Left lung (tissue), 10 donors: Measurements from ENCODE around the gene EXD3. TPM values are rescaled to one million over a fixed set of nuclear protein-coding genes. Genes with fewer than 3 reads are reported as not detected.
A peak's percentile ranks its signal among the peaks of the same experiment; 100 is the strongest.

Source experiments
- ATAC-seq: fragments of 200-7000 bp; cut with Tn5 transposase; one replicate; pipeline ENCODE4 v1.9.1; 2020; ENCODE audit warnings: moderate library complexity
- DNase-seq, 4 donors: peaks; one replicate each; pipeline ENCODE4 v3.0.0-alpha.2; 2013 to 2020
- H3K27ac ChIP-seq, 2 donors: fragments of 200-600 bp; sonication (generic) in 1 of 2; one replicate each; pipeline versions ENCODE4 v1.5.0 to v1.8.0; 2020 to 2021
- H3K27me3 ChIP-seq, 2 donors: fragments of 200-600 bp; sonication (generic) in 1 of 2; one replicate each; pipeline versions ENCODE4 v1.5.0 to v1.8.0; 2020 to 2021
- H3K36me3 ChIP-seq, 2 donors: fragments of 200-600 bp; sonication (generic) in 1 of 2; one replicate each; pipeline versions ENCODE4 v1.5.0 to v1.8.0; 2020 to 2021
- H3K4me1 ChIP-seq, 2 donors: fragments of 200-600 bp; one replicate each; pipeline ENCODE4 v1.8.0; 2021
- H3K4me3 ChIP-seq, 2 donors: fragments of 200-600 bp; sonication (generic) in 1 of 2; one replicate each; pipeline versions ENCODE4 v1.5.0 to v1.8.0; 2020 to 2021; ENCODE audit warnings: mild to moderate bottlenecking in 1 of 2
- H3K9me3 ChIP-seq, 2 donors: fragments of 200-600 bp; sonication (generic) in 1 of 2; one replicate each; pipeline versions ENCODE4 v1.5.0 to v1.8.0; 2020 to 2021
- CTCF ChIP-seq, 2 donors: fragments of 200-600 bp; sonication (generic) in 1 of 2; IDR thresholded peaks; one replicate each; pipeline versions ENCODE4 v1.5.0 to v1.8.0; 2021; ENCODE audit warnings: antibody characterized with exemption in 2 of 2
- intact Hi-C, 2 donors: fragments of 100-400 bp; cut with DNase I; formaldehyde crosslinking; loops; one replicate each; pipeline versions ENCODE4 v1.11.2 to v1.14.2; 2022
- polyA plus RNA-seq, 6 donors: library from polyadenylated mRNA; unstranded; fragments of 120-200 nt; gene quantifications; one replicate each; pipeline ENCODE4 v1.2.1, GENCODE V29; 2013; ENCODE audit not compliant: insufficient read length in 6 of 6
- total RNA-seq, 2 donors: library from RNA; stranded (reverse); fragmentation: NEBNext Ultra II Directional; extraction: Animal tissue kit (Norgen Biotek cat#: 25700); gene quantifications; one replicate each; pipeline ENCODE4 v1.2.1, GENCODE V29; 2021
- donor health status: DM: no; HTN: yes; CAD: no.
- donor health status: DM: no; HTN: no; CAD: no.

Gene EXD3
- total and polyA plus RNA-seq, 8 donors: 13.2 to 21.8 (median 16.6) TPM

GRCh38 chr9:137303151-137303892 lies 119.6 kb downstream of the EXD3 start:
- H3K27ac ChIP-seq: peak overlapping the region; percentile 51 to 70
- peaks cover 29 to 74% of the 10 kb centered on the region in 2 donors for H3K4me1 ChIP-seq
- H3K36me3 ChIP-seq: no peaks in the 10 kb centered on the region
- no peak for TF ChIP-seq CTCF (IDR thresholded peaks at IDR 0.05)
- DNase-seq (peak in 1 of 4 donors; percentile 73), ATAC-seq (no peak)
- intact Hi-C loops: loop anchor here in 1 of 2 donors (10.0 kb wide), 1 partner anchor 101 kb away; no protein-coding TSS in a partner anchor
- H3K27me3 ChIP-seq: peaks cover 14 to 94% of the 10 kb centered on the region in 2 donors
- peak overlapping the region in 1 of 2 donors; percentile 47 for H3K4me3 ChIP-seq
- H3K9me3 ChIP-seq: no peaks in the 10 kb centered on the region

DNA sequence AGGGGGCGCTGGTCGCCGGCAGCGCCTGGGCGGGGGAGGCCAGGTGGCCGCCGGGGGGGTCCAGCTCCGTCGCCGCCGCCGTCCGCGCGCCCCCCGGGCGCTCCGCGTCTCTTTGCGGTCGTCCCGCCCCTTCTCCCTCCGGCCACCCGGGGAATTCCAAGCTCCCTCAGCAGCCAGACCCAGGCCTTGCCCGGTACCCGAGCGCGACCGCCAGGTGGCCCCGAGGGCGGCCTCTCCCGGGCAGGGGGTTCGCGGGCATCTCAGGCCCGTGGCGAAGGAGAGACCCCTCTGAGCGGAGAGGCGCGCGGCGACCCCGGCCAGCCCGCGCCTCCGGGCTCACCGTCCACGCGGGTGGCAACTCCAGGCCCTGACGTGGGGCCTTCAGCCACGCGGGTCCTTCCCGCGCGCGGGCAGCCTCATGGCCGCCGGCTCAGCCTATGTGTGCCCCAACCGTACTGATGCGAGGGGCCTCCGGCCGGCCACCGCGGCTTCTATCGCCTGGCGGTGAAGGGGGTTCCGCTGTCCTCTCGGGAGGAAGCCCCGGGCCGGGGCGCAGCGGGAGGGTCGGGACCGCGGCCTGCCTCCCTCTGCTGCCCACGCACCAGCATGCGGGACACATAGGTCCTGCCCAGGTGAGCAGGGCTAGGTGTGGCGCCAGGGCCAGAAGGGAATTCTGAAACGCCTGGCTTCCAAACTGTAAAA lies 120.4 kb downstream of the EXD3 start:
- peak; percentile 37 to 71 for TF ChIP-seq CTCF (IDR thresholded peaks at IDR 0.05)
- Histone ChIP-seq H3K27ac (peak overlapping the region; percentile 51 to 70), H3K36me3 (no peaks in the 10 kb centered on the region), H3K27me3 (peaks cover 14 to 93% of the 10 kb centered on the region in 2 donors), H3K9me3 (no peaks in the 10 kb centered on the region), H3K4me3 (peak overlapping the region; percentile 25 to 47), H3K4me1 (peaks cover 29 to 78% of the 10 kb centered on the region in 2 donors)
- peak in 1 of 4 donors; percentile 80 for DNase-seq
- intact Hi-C loops: loop anchor here in 1 of 2 donors (10.0 kb wide), 1 partner anchor 102 kb away; no protein-coding TSS in a partner anchor
- peak; percentile 10 for ATAC-seq

- peaks cover 27 to 78% of the 10 kb centered on the region in 2 donors for H3K4me1 ChIP-seq
- peaks cover 11 to 93% of the 10 kb centered on the region in 2 donors for H3K27me3 ChIP-seq
- no peaks in the 10 kb centered on the region for H3K9me3 ChIP-seq
- peak within 1 kb of the TSS; percentile 62 to 70 for H3K27ac ChIP-seq
- peak in 3 of 4 donors; percentile 89 to 95 (median 91) for DNase-seq
- TF ChIP-seq CTCF (IDR thresholded peaks at IDR 0.05): no peak
- H3K4me3 ChIP-seq: peak within 1 kb of the TSS; percentile 34 to 47
- H3K36me3 ChIP-seq: no peaks in the 10 kb centered on the region
- intact Hi-C loops: loop anchor here in 1 of 2 donors (10.0 kb wide), 1 partner anchor 103 kb away; no protein-coding TSS in a partner anchor
- peak; percentile 72 for ATAC-seq
Observed at GRCh38 chr9:137302118-137302448, 120.9 kb downstream of the EXD3 start, which contains the start of gene NRARP. NRARP (minus strand) TSS chr9:137302271; CDS start chr9:137301928, 343 bp downstream.

GRCh38 chr9:137301081-137301947 lies 121.6 kb downstream of the EXD3 start:
- Histone ChIP-seq H3K9me3 (no peaks in the 10 kb centered on the region), H3K4me1 (peaks cover 25 to 74% of the 10 kb centered on the region in 2 donors), H3K27me3 (peaks cover 11 to 93% of the 10 kb centered on the region in 2 donors), H3K4me3 (peak overlapping the region; percentile 34 to 46), H3K36me3 (no peaks in the 10 kb centered on the region), H3K27ac (peak overlapping the region; percentile 62 to 67)
- DNase-seq (peak in 2 of 4 donors; percentile 70 to 81), ATAC-seq (peak; percentile 7)
- intact Hi-C loops: loop anchor here in 1 of 2 donors (10.0 kb wide), 1 partner anchor 103 kb away; no protein-coding TSS in a partner anchor
- TF ChIP-seq CTCF (IDR thresholded peaks at IDR 0.05): no peak
